ENCODE data around the gene DPF3. TPM values are rescaled to one million over a fixed set of nuclear protein-coding genes. Genes with fewer than 3 reads are reported as not detected.

Gene DPF3
- total RNA-seq, 1 experiment from 2014 or later = 0.31 TPM

GRCh38 chr14:72756967-72757366 is 136.9 kb downstream of the DPF3 start (continued):
- no peak for TF ChIP-seq CBFB (CRISPR knock-in tag; IDR thresholded peaks at IDR 0.05; ENCODE audit: low read depth)
- no peak for TF ChIP-seq ZNF281 (CRISPR knock-in tag; IDR thresholded peaks at IDR 0.05)
- TF ChIP-seq GABPB1 (CRISPR knock-in tag; IDR thresholded peaks at IDR 0.05) = no peak
- TF ChIP-seq NFE2L1 (CRISPR knock-in tag; IDR thresholded peaks at IDR 0.05) = no peak
- no peak for TF ChIP-seq FOXP1 (CRISPR knock-in tag; IDR thresholded peaks at IDR 0.05; ENCODE audit: borderline replicate concordance)
- no peak for TF ChIP-seq FOXK1 (CRISPR knock-in tag; IDR thresholded peaks at IDR 0.05)

DNA sequence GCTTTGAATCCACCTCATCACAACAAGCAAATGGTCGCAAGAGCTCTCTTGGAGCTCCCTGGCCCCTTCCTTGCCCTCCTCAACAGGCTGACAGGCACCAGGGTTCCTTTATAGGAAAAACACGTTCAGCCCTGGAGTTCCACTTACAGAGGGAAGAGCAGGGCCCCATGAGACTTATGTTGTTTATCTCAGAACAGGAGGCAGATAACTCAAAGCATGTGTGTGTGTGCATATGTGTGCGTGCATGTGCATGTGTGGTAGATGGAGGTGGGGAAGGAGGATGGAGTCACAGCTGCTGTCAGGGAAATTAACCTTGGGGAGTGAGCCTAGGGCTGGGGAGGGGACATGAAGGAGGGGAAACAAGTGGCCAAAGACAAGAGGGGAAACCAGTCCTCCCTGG is 138.1 kb downstream of the DPF3 start:
- ATAC-seq = no peak

GRCh38 chr14:72754949-72755348 is 139.0 kb downstream of the DPF3 start:
- Mint-ChIP-seq H3K4me3 (no peak overlapping the region), H3K27me3 (ENCODE audit: low read depth) (peaks cover 2% of the 10 kb centered on the region; the same call in 1 of the 2 replicates), H3K9me3 (peaks cover 18% of the 10 kb centered on the region), H3K4me1 (no peaks in the 10 kb centered on the region), H3K36me3 (peaks cover 14% of the 10 kb centered on the region), H3K27ac (no peak overlapping the region)
- ChIA-PET CTCF (no interaction called here), POLR2A (interaction anchor here (0.6 kb wide), 1 partner anchor 150 kb away, joined by 5 read pairs; no protein-coding TSS in a partner anchor)
- no peak for ATAC-seq
- DNase-seq (ENCODE audit: low spot score) = no peak
- TF ChIP-seq SP1 (CRISPR knock-in tag; conservative IDR thresholded peaks at IDR 0.05) = no peak
- TF ChIP-seq ELF4 (CRISPR knock-in tag; IDR thresholded peaks at IDR 0.05; ENCODE audit: low read depth) = no peak
- no peak for TF ChIP-seq ZMAT4 (CRISPR knock-in tag; IDR thresholded peaks at IDR 0.05)
- TF ChIP-seq STAT6 (CRISPR knock-in tag; conservative IDR thresholded peaks at IDR 0.05; ENCODE audit: low read depth) = no peak

More for the DNA sequence above, 138.1 kb downstream of the DPF3 start:
- Mint-ChIP-seq H3K36me3 (peaks cover 19% of the 10 kb centered on the region), H3K27ac (no peak overlapping the region), H3K4me3 (no peak overlapping the region), H3K9me3 (peaks cover 26% of the 10 kb centered on the region), H3K4me1 (no peaks in the 10 kb centered on the region), H3K27me3 (ENCODE audit: low read depth) (peaks cover 2% of the 10 kb centered on the region; the same call in 1 of the 2 replicates)
- DNase-seq (ENCODE audit: low spot score) = no peak
- TF ChIP-seq, protein P1, sequence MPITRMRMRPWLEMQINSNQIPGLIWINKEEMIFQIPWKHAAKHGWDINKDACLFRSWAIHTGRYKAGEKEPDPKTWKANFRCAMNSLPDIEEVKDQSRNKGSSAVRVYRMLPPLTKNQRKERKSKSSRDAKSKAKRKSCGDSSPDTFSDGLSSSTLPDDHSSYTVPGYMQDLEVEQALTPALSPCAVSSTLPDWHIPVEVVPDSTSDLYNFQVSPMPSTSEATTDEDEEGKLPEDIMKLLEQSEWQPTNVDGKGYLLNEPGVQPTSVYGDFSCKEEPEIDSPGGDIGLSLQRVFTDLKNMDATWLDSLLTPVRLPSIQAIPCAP (CRISPR knock-in tag; IDR thresholded peaks at IDR 0.05) = no peak
- CTCF ChIA-PET = no interaction called here
- POLR2A ChIA-PET = interaction anchor here (0.6 kb wide), 1 partner anchor 149 kb away, joined by 5 read pairs; no protein-coding TSS in a partner anchor

GRCh38 chr14:72753879-72754400 is 140.0 kb downstream of the DPF3 start:
- Mint-ChIP-seq H3K9me3 (peaks cover 15% of the 10 kb centered on the region), H3K4me1 (no peaks in the 10 kb centered on the region), H3K4me3 (no peak overlapping the region), H3K27me3 (ENCODE audit: low read depth) (peaks cover 2% of the 10 kb centered on the region; the same call in 1 of the 2 replicates), H3K27ac (no peak overlapping the region), H3K36me3 (peaks cover 9% of the 10 kb centered on the region)
- DNase-seq (ENCODE audit: low spot score) (no peak), ATAC-seq (no peak)
- ChIA-PET POLR2A (no interaction called here), CTCF (no interaction called here)
- no peak for TF ChIP-seq CBFB (CRISPR knock-in tag; IDR thresholded peaks at IDR 0.05; ENCODE audit: low read depth)
- TF ChIP-seq CDX4 (CRISPR knock-in tag; IDR thresholded peaks at IDR 0.05; ENCODE audit: borderline replicate concordance) = no peak
- TF ChIP-seq, protein P2, sequence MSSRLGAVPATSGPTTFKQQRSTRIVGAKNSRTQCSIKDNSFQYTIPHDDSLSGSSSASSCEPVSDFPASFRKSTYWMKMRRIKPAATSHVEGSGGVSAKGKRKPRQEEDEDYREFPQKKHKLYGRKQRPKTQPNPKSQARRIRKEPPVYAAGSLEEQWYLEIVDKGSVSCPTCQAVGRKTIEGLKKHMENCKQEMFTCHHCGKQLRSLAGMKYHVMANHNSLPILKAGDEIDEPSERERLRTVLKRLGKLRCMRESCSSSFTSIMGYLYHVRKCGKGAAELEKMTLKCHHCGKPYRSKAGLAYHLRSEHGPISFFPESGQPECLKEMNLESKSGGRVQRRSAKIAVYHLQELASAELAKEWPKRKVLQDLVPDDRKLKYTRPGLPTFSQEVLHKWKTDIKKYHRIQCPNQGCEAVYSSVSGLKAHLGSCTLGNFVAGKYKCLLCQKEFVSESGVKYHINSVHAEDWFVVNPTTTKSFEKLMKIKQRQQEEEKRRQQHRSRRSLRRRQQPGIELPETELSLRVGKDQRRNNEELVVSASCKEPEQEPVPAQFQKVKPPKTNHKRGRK (CRISPR knock-in tag; IDR thresholded peaks at IDR 0.05; ENCODE audit: borderline replicate concordance) = no peak
- no peak for TF ChIP-seq ZNF425 (CRISPR knock-in tag; conservative IDR thresholded peaks at IDR 0.05)
- no peak for TF ChIP-seq USF2 (CRISPR knock-in tag; IDR thresholded peaks at IDR 0.05)
- no peak for TF ChIP-seq OVOL2 (CRISPR knock-in tag; IDR thresholded peaks at IDR 0.05; ENCODE audit: borderline replicate concordance)
- TF ChIP-seq SOX15 (CRISPR knock-in tag; IDR thresholded peaks at IDR 0.05) = no peak
